ENCODE measurements around the gene ZNF444.
"Not testable (repeated sequence)": the region's sequence is repeated elsewhere in the genome, so short reads cannot be mapped to it uniquely, and the experiment has no call there.

Gene ZNF444

GRCh38 chr19:56148096-56148495 lies 7.0 kb downstream of the ZNF444 start:
- DNase-seq: no peak

- not testable (repeated sequence) for DNase-seq
Observed at GRCh38 chr19:56148955-56149655, 8.0 kb downstream of the ZNF444 start.

GRCh38 chr19:56149656-56150038 lies 8.6 kb downstream of the ZNF444 start:
- no peak for DNase-seq

GRCh38 chr19:56150358-56150757 lies 9.3 kb downstream of the ZNF444 start:
- no peak for DNase-seq

- no peak for DNase-seq
Observed at GRCh38 chr19:56152644-56153043, 11.6 kb downstream of the ZNF444 start.

- DNase-seq: no peak
Observed at GRCh38 chr19:56153507-56153906, 12.4 kb downstream of the ZNF444 start.

- no peak for DNase-seq
Observed at GRCh38 chr19:56155124-56155687, 14.1 kb downstream of the ZNF444 start.

GRCh38 chr19:56156768-56157167 lies 15.7 kb downstream of the ZNF444 start:
- DNase-seq: no peak

- DNase-seq: peak in 1 of 2 experiments; percentile 20
Observed at GRCh38 chr19:56158170-56158757, 17.2 kb downstream of the ZNF444 start.

GRCh38 chr19:56159009-56159559 lies 18.0 kb downstream of the ZNF444 start:
- no peak for DNase-seq

- DNase-seq: no peak
Observed at GRCh38 chr19:56159622-56160271, 18.7 kb downstream of the ZNF444 start.

GRCh38 chr19:56161534-56161933 lies 20.4 kb downstream of the ZNF444 start:
- no peak for DNase-seq

- DNase-seq: no peak
Observed at GRCh38 chr19:56162258-56162657, 21.2 kb downstream of the ZNF444 start.

- DNase-seq: no peak
Observed at GRCh38 chr19:56163097-56163496, 22.0 kb downstream of the ZNF444 start.

GRCh38 chr19:56167064-56167578 lies 26.0 kb downstream of the ZNF444 start:
- DNase-seq: no peak

GRCh38 chr19:56170261-56170660 lies 29.2 kb downstream of the ZNF444 start:
- DNase-seq: no peak

GRCh38 chr19:56174086-56174485 lies 33.0 kb downstream of the ZNF444 start:
- DNase-seq: no peak

GRCh38 chr19:56174550-56174949 lies 33.5 kb downstream of the ZNF444 start:
- DNase-seq: no peak

GRCh38 chr19:56175861-56176307 lies 34.8 kb downstream of the ZNF444 start, which contains the start of gene GALP:
GALP (plus strand) TSS chr19:56176008; CDS start chr19:56177109, 1,101 bp downstream.
- DNase-seq: not testable (repeated sequence)

GRCh38 chr19:56176310-56176709 lies 35.2 kb downstream of the ZNF444 start:
- DNase-seq: not testable (repeated sequence)

- DNase-seq: no peak
Observed at GRCh38 chr19:56176881-56177280, 35.8 kb downstream of the ZNF444 start.

GRCh38 chr19:56177564-56178243 lies 36.6 kb downstream of the ZNF444 start:
- DNase-seq: no peak

GRCh38 chr19:56189785-56190184 lies 48.7 kb downstream of the ZNF444 start:
- no peak for DNase-seq

All from NCI-H2081 (cell line).